Endothelial cell of umbilical vein (primary cell): ENCODE results near the gene NDUFA12. TPM values are rescaled to one million over a fixed set of nuclear protein-coding genes. Genes with fewer than 3 reads are reported as not detected.

Experiments
- BruUV-seq: library from RNA; stranded (reverse); fragments of 400-500 nt; replicated peaks from 2 replicates; lab custom pipeline; 2021; lab: Mats Ljungman, UMichigan
- CTCF ChIA-PET: fragments of 300-600, 350-600 bp; sonication (Branson Sonifier 250); formaldehyde crosslinking; loops from one replicate; lab custom pipeline; 2021; ENCODE audit warnings: antibody characterized with exemption, inconsistent platforms; lab: Charles Lee
- POLR2A ChIA-PET: fragments of 300-600, 350-600 bp; sonication (Branson Sonifier 250); formaldehyde crosslinking; loops from one replicate; lab custom pipeline; 2021; ENCODE audit warnings: antibody characterized with exemption, inconsistent platforms; lab: Charles Lee
- DNase-seq: peaks from one replicate; pipeline ENCODE4 v3.0.0-alpha.2; 2011; ENCODE audit warnings: low read depth, low spot score
- FAIRE-seq: peaks from 2 replicates; lab custom pipeline; 2011; peaks lifted over from hg19 to GRCh38; lab: Jason Lieb, UNC
- H2AFZ ChIP-seq: 2 replicates; pipeline ENCODE4 v1.6.0; 2012; ENCODE audit warnings: low read depth, low read length, control low read depth, inconsistent platforms
- H3K27ac ChIP-seq: 2 replicates; pipeline ENCODE4 v1.5.1; 2011; ENCODE audit warnings: low read depth, mild to moderate bottlenecking, control low read depth, low read length, moderate library complexity; ENCODE audit not compliant: insufficient read depth
- H3K27me3 ChIP-seq, 2 experiments: 2 replicates each; pipeline versions ENCODE4 v1.6.0 to v1.6.1; 2011; ENCODE audit warnings: low read length in 2 of 2, mixed read lengths in 1 of 2; ENCODE audit not compliant: control insufficient read depth in 2 of 2, insufficient read depth in 2 of 2
- H3K36me3 ChIP-seq, 2 experiments: 2 replicates in 1 of 2; 3 replicates in 1 of 2; pipeline ENCODE4 v1.5.1; 2011; ENCODE audit warnings: low read length in 2 of 2, mild to moderate bottlenecking in 1 of 2, moderate library complexity in 1 of 2; ENCODE audit not compliant: control insufficient read depth in 2 of 2, insufficient read depth in 2 of 2; ENCODE audit errors: extremely low read depth in 1 of 2
- H3K4me1 ChIP-seq: 3 replicates; pipeline ENCODE4 v1.5.1; 2011; ENCODE audit warnings: mild to moderate bottlenecking, low read length; ENCODE audit not compliant: control insufficient read depth, insufficient read depth; ENCODE audit errors: extremely low read depth
- H3K4me2 ChIP-seq: 2 replicates; pipeline ENCODE4 v1.6.1; 2011; ENCODE audit warnings: low read length, control low read depth, mixed read lengths; ENCODE audit not compliant: insufficient read depth
- H3K4me3 ChIP-seq, 3 experiments: fragments of 200-600 bp in 1 of 3; sonication (generic), shearing (Covaris generic) in 1 of 3; replicated peaks in 1 of 3; 2 replicates each; pipeline ENCODE4 v1.5.1; 2011 to 2016; ENCODE audit warnings: control low read depth in 3 of 3, low read length in 3 of 3, mild to moderate bottlenecking in 2 of 3, inconsistent platforms in 1 of 3, low read depth in 1 of 3, moderate library complexity in 1 of 3; ENCODE audit not compliant: insufficient read depth in 1 of 3
- H3K79me2 ChIP-seq: 2 replicates; pipeline ENCODE4 v1.6.0; 2012; ENCODE audit warnings: low read length, inconsistent platforms; ENCODE audit not compliant: control insufficient read depth, insufficient read depth
- H3K9ac ChIP-seq: replicated peaks from 2 replicates; pipeline ENCODE3; 2011; ENCODE audit warnings: low read length, control low read depth; ENCODE audit not compliant: insufficient read depth; ENCODE audit errors: extremely low read depth
- H3K9me1 ChIP-seq: replicated peaks from 3 replicates; pipeline ENCODE4 v1.6.0; 2011; ENCODE audit warnings: mild to moderate bottlenecking, low read length; ENCODE audit not compliant: control insufficient read depth, insufficient read depth; ENCODE audit errors: extremely low read depth
- H3K9me3 ChIP-seq: replicated peaks from 2 replicates; pipeline ENCODE4 v1.5.1; 2012; ENCODE audit warnings: low read length, inconsistent platforms; ENCODE audit not compliant: control insufficient read depth, insufficient read depth
- H4K20me1 ChIP-seq: replicated peaks from 2 replicates; pipeline ENCODE3; 2011; ENCODE audit warnings: mild to moderate bottlenecking, low read length; ENCODE audit not compliant: control insufficient read depth, insufficient read depth; ENCODE audit errors: extremely low read depth
- EZH2 ChIP-seq: IDR thresholded peaks from 2 replicates; pipeline ENCODE4 v1.6.1; 2012; ENCODE audit warnings: borderline replicate concordance, low read depth, mild to moderate bottlenecking, moderate library complexity, low read length, inconsistent platforms; ENCODE audit not compliant: severe bottlenecking
- FOS ChIP-seq: IDR thresholded peaks from 2 replicates; pipeline ENCODE4 v1.6.1; 2011; ENCODE audit warnings: mild to moderate bottlenecking, low read length, moderate library complexity, borderline replicate concordance; ENCODE audit not compliant: insufficient read depth
- GATA2 ChIP-seq: IDR thresholded peaks from 2 replicates; pipeline ENCODE4 v1.7.0; 2011; ENCODE audit warnings: low read depth, mild to moderate bottlenecking, moderate library complexity, mixed read lengths, low read length; ENCODE audit not compliant: insufficient read length, insufficient read depth
- JUN ChIP-seq: IDR thresholded peaks from 2 replicates; pipeline ENCODE4 v1.6.1; 2011; ENCODE audit warnings: borderline replicate concordance, low read depth; ENCODE audit not compliant: insufficient read length, insufficient read depth
- MYC ChIP-seq: IDR thresholded peaks from one replicate; pipeline ENCODE4 v1.6.1; 2011; ENCODE audit warnings: mild to moderate bottlenecking, low read depth, low read length
- POLR2A ChIP-seq: IDR thresholded peaks from 2 replicates; pipeline ENCODE4 v1.6.1; 2012; ENCODE audit warnings: low read depth, mild to moderate bottlenecking, control low read depth, low read length
- POLR2AphosphoS5 ChIP-seq: IDR thresholded peaks from 2 replicates; pipeline ENCODE4 v1.6.1; 2012; ENCODE audit warnings: low read depth, mild to moderate bottlenecking, control low read depth, low read length, moderate library complexity; ENCODE audit not compliant: insufficient read depth
- dilution Hi-C: fragments of 300-500 bp; cut with MboI; formaldehyde crosslinking; loops from one replicate; pipeline ENCODE4 v1.15.0; 2019; ENCODE audit warnings: low sequenced_read_pairs; ENCODE audit not compliant: extremely low pct_ligation_motif_present
- intact Hi-C: fragments of 100-400 bp; cut with micrococcal nuclease; formaldehyde crosslinking; loops from one replicate; pipeline ENCODE4 v1.10.0; 2022
- polyA plus RNA-seq, 4 experiments: library from polyadenylated mRNA; depleted of rRNA in 3 of 4; stranded (reverse) in 3 of 4; unstranded in 1 of 4; fragments of >200 nt; gene quantifications; 2 replicates each; pipeline versions ENCODE4 v1.2.1 to v1.2.3, GENCODE V29; 2011 to 2012; ENCODE audit warnings: missing spikeins in 1 of 4
- total RNA-seq: library from RNA; stranded (reverse); gene quantifications from 2 replicates; pipeline ENCODE4 v1.2.3, GENCODE V29; 2021
- TF ChIP-seq, protein P1 (sequence below), 2 donors: IDR thresholded peaks; 1 replicate in 1 of 2; 2 replicates in 1 of 2; pipeline ENCODE4 v1.5.1; 2011; ENCODE audit warnings: low read length in 2 of 2, mild to moderate bottlenecking in 2 of 2, moderate library complexity in 2 of 2, control low read depth in 1 of 2, inconsistent platforms in 1 of 2, low read depth in 1 of 2; ENCODE audit not compliant: insufficient read depth in 1 of 2; ENCODE audit errors: extremely low read depth in 1 of 2
- TF ChIP-seq, protein P2 (sequence below): IDR thresholded peaks from 2 replicates; pipeline ENCODE4 v1.6.1; 2011; ENCODE audit not compliant: insufficient read depth, insufficient read length

Gene NDUFA12
- total and polyA plus RNA-seq, 2 donors (not counting 3 experiments of a cell fraction or from before 2014, with no cell fraction given), result 126 to 184 TPM

DNA sequence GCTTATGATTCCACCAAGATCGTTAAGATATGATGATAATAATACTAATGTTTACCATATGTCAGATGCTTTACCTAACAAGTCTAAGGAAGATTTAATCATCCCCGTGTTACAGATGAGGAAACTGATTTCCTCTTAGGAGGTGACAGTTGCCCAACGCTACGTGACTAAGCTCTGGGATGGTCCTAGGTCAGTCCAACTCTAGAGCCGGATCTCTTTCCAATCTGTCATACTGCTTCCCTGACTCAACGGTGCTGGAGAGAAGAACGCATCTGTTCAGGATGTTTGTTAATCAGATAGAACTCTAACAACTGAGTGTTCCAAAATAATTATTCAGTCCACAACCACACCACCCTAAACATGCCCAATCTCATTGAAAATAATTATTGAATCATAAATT is 39.8 kb downstream of the NDUFA12 start:
- no peak for FAIRE-seq
- no TSS peak for BruUV-seq

More for the DNA sequence above, 39.8 kb downstream of the NDUFA12 start:
- no peak overlapping the region for H3K4me2 ChIP-seq
- peaks cover 7% of the 10 kb centered on the region for H3K4me1 ChIP-seq
- dilution Hi-C loops, result no loop called here
- DNase-seq, result no peak
- intact Hi-C loops, result no loop called here
- H2AFZ ChIP-seq, result no peak overlapping the region
- no peaks in the 10 kb centered on the region for H3K9me1 ChIP-seq
- no peaks in the 10 kb centered on the region for H3K9me3 ChIP-seq
- H3K4me3 ChIP-seq, result no peak overlapping the region
- no peaks in the 10 kb centered on the region for H3K36me3 ChIP-seq
- ChIA-PET POLR2A (no interaction called here), CTCF (interaction anchor here (1.5 kb wide), 1 partner anchor 9 kb away, joined by 6 read pairs; no protein-coding TSS in a partner anchor)
- no peak for TF ChIP-seq MYC
- TF ChIP-seq, protein P1, sequence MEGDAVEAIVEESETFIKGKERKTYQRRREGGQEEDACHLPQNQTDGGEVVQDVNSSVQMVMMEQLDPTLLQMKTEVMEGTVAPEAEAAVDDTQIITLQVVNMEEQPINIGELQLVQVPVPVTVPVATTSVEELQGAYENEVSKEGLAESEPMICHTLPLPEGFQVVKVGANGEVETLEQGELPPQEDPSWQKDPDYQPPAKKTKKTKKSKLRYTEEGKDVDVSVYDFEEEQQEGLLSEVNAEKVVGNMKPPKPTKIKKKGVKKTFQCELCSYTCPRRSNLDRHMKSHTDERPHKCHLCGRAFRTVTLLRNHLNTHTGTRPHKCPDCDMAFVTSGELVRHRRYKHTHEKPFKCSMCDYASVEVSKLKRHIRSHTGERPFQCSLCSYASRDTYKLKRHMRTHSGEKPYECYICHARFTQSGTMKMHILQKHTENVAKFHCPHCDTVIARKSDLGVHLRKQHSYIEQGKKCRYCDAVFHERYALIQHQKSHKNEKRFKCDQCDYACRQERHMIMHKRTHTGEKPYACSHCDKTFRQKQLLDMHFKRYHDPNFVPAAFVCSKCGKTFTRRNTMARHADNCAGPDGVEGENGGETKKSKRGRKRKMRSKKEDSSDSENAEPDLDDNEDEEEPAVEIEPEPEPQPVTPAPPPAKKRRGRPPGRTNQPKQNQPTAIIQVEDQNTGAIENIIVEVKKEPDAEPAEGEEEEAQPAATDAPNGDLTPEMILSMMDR (IDR thresholded peaks at IDR 0.05; ENCODE audit: extremely low read depth in 1 of 2, insufficient read depth in 1 of 2, low read depth in 1 of 2, low read length in 2 of 2), result no peak
- TF ChIP-seq, protein P2, sequence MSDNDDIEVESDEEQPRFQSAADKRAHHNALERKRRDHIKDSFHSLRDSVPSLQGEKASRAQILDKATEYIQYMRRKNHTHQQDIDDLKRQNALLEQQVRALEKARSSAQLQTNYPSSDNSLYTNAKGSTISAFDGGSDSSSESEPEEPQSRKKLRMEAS, result no peak
- TF ChIP-seq JUN, result no peak
- no peak for TF ChIP-seq EZH2
- no peak for TF ChIP-seq GATA2
- TF ChIP-seq POLR2AphosphoS5, result no peak
- TF ChIP-seq FOS, result no peak
- no peak for TF ChIP-seq POLR2A
- H3K79me2 ChIP-seq, result no peaks in the 10 kb centered on the region
- H3K27me3 ChIP-seq, result no peaks in the 10 kb centered on the region
- H4K20me1 ChIP-seq, result no peaks in the 10 kb centered on the region
- H3K9ac ChIP-seq, result no peak overlapping the region
- H3K27ac ChIP-seq, result no peak overlapping the region
